Measurements from ENCODE around the gene PANK4. TPM values are rescaled to one million over a fixed set of nuclear protein-coding genes. Genes with fewer than 3 reads are reported as not detected.

Gene PANK4
- total RNA-seq, 1 experiment from 2014 or later, result 27.0 TPM

Other genes with a start within 250 kb of the PANK4 start
- 8.6 and 9.1 TPM in 2 replicates for gene MORN1, start 135.0 kb downstream of the PANK4 start, total RNA-seq (2022)
- gene RER1, start 134.8 kb downstream of the PANK4 start, total RNA-seq (2022), result 136 and 141 TPM in 2 replicates
- 19.7 and 21.9 TPM in 2 replicates for gene PEX10, start 114.0 kb downstream of the PANK4 start, total RNA-seq (2022)
- gene PLCH2, start 50.3 kb downstream of the PANK4 start, total RNA-seq (2022), result 0.27 and 0.32 TPM in 2 replicates
- not detected in 2 replicates for gene HES5, start 3.7 kb upstream of the PANK4 start, total RNA-seq (2022)
- 1.5 and 3.2 TPM in 2 replicates for gene TNFRSF14, start 29.8 kb upstream of the PANK4 start, total RNA-seq (2022)
- gene PRXL2B, start 60.2 kb upstream of the PANK4 start, total RNA-seq (2022), result 16.2 and 16.8 TPM in 2 replicates
- not detected in 2 replicates for gene MMEL1, start 106.4 kb upstream of the PANK4 start, total RNA-seq (2022)